BE2C (cell line): ENCODE results near the gene TMEM132C.

Experiments
- DNase-seq: peaks from one replicate; pipeline ENCODE4 v3.0.0-alpha.2; 2020
- H3K27me3 ChIP-seq: fragments of 250-450 bp; sonication (Bioruptor Pico); 2 replicates; pipeline ENCODE4 v1.5.1; 2020; ENCODE audit warnings: mild to moderate bottlenecking
- H3K36me3 ChIP-seq: fragments of 250-450 bp; sonication (Bioruptor Pico); 2 replicates; pipeline ENCODE4 v1.5.1; 2020; ENCODE audit warnings: mild to moderate bottlenecking
- H3K4me1 ChIP-seq: fragments of 250-450 bp; sonication (Bioruptor Pico); 2 replicates; pipeline ENCODE4 v1.5.1; 2020
- H3K4me3 ChIP-seq: 2 replicates; pipeline ENCODE4 v1.5.1; 2011; ENCODE audit warnings: low read depth, low read length
- H3K9me3 ChIP-seq: fragments of 250-450 bp; sonication (Bioruptor Pico); 2 replicates; pipeline ENCODE4 v1.5.1; 2020
- CTCF ChIP-seq: IDR thresholded peaks from 2 replicates; pipeline ENCODE4 v1.5.1; 2012; ENCODE audit warnings: mild to moderate bottlenecking, low read depth, low read length

Gene TMEM132C

DNA sequence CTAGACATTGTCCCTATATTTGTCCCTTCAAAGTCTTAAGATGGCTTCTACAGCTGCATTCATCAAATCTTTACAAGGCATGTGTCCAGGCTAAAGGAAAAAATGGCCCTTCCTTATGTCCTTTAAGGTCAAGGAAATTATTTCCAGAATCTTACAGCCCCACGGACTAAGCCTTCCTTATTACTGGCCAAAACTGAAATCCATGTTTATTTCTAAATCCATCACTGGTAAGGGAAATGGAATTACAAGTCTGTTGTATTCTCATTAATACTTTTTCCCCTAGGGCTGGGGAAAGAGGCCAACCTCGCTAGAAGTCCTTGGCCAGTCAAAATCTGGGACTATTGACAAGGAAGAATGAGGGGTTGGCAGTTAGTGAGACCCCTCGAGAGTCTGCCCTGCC lies 252.5 kb downstream of the TMEM132C start:
- DNase-seq = no peak
- Histone ChIP-seq H3K4me3 (no peak overlapping the region), H3K36me3 (no peaks in the 10 kb centered on the region), H3K4me1 (no peaks in the 10 kb centered on the region), H3K27me3 (no peaks in the 10 kb centered on the region), H3K9me3 (no peaks in the 10 kb centered on the region)
- no peak for TF ChIP-seq CTCF

DNA sequence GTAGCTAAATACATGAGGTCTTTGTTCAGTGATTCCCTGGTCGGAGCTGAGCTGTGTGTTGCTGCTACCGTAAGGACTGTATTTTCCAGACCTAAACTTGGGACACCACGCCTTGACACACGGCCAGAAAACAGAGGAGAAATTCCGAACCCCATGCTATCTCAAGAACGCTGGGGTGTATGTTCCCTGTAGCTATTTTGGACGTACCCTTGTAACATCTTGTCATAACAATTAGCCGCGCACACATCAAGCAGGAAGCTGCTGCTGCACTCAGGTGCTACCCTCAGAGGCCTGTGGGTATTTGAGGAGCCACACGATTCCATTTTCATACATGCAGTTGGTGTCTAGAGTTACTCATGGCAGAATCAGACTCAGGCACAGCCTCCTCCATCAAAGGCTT lies 255.0 kb downstream of the TMEM132C start:
- no peaks in the 10 kb centered on the region for H3K4me1 ChIP-seq
- no peaks in the 10 kb centered on the region for H3K36me3 ChIP-seq
- TF ChIP-seq CTCF = no peak
- no peaks in the 10 kb centered on the region; the same call in none of the 2 replicates for H3K9me3 ChIP-seq
- no peaks in the 10 kb centered on the region for H3K27me3 ChIP-seq
- DNase-seq = no peak
- no peak overlapping the region for H3K4me3 ChIP-seq

DNA sequence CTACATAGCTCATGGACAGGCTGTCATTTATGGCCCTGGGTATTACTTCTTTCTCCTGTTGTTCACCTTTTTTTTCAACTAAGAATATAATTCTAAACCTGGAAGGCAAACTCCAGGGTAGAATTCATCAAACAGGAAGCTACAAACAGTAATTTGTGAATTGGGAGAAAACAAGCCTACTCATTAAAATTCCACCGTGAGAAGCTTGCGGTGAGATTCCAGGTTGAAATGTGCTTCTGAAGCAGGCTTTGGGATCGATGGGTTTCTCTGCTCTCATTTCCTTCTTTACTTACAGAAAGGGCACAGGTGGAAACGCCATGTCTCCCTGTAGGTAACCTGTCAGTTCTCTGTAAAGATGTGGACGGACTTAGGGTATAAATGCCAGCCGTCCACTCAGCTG lies 257.5 kb downstream of the TMEM132C start:
- DNase-seq = no peak
- no peaks in the 10 kb centered on the region for H3K36me3 ChIP-seq
- H3K4me3 ChIP-seq = no peak overlapping the region
- no peaks in the 10 kb centered on the region for H3K4me1 ChIP-seq
- H3K27me3 ChIP-seq = no peaks in the 10 kb centered on the region
- no peaks in the 10 kb centered on the region; the same call in none of the 2 replicates for H3K9me3 ChIP-seq
- no peak for TF ChIP-seq CTCF

GRCh38 chr12:128531170-128531569 lies 264.2 kb downstream of the TMEM132C start:
- no peak for TF ChIP-seq CTCF
- H3K4me3 ChIP-seq = no peak overlapping the region
- no peak for DNase-seq
- no peaks in the 10 kb centered on the region for H3K4me1 ChIP-seq
- no peaks in the 10 kb centered on the region for H3K36me3 ChIP-seq
- H3K9me3 ChIP-seq = peaks cover 2% of the 10 kb centered on the region
- no peaks in the 10 kb centered on the region for H3K27me3 ChIP-seq

GRCh38 chr12:128534906-128535305 lies 267.9 kb downstream of the TMEM132C start:
- DNase-seq = no peak
- H3K27me3 ChIP-seq = no peaks in the 10 kb centered on the region
- H3K4me1 ChIP-seq = no peaks in the 10 kb centered on the region
- no peak for TF ChIP-seq CTCF
- no peak overlapping the region for H3K4me3 ChIP-seq
- H3K9me3 ChIP-seq = peaks cover 2% of the 10 kb centered on the region; the same call in 1 of the 2 replicates
- no peaks in the 10 kb centered on the region for H3K36me3 ChIP-seq

- H3K9me3 ChIP-seq = no peaks in the 10 kb centered on the region; the same call in 1 of the 2 replicates
- TF ChIP-seq CTCF = no peak
- no peaks in the 10 kb centered on the region for H3K36me3 ChIP-seq
- H3K4me3 ChIP-seq = no peak overlapping the region
- no peak for DNase-seq
- no peaks in the 10 kb centered on the region for H3K27me3 ChIP-seq
- no peaks in the 10 kb centered on the region for H3K4me1 ChIP-seq
Observed at GRCh38 chr12:128536810-128537209, 269.8 kb downstream of the TMEM132C start.
